Renal cortical epithelial cell (primary cell): ENCODE data around the gene SH3RF3. TPM values are rescaled to one million over a fixed set of nuclear protein-coding genes. Genes with fewer than 3 reads are reported as not detected.

ENCODE experiments used
- DNase-seq: peaks from one replicate; pipeline ENCODE4 v3.0.0-alpha.2; 2011; ENCODE audit warnings: low read depth
- total RNA-seq: library from RNA; depleted of rRNA; stranded (reverse); fragments of >200 nt; gene quantifications from 2 replicates; pipeline ENCODE4 v1.2.3, GENCODE V29; 2014

SH3RF3 gene
- total RNA-seq, 1 donor from 2014 or later: 0.40 TPM

- peak; percentile 58 for DNase-seq
Measured at GRCh38 chr2:109239720-109240119, 110.7 kb downstream of the SH3RF3 start.

- no peak for DNase-seq
Measured at GRCh38 chr2:109242210-109242653, 113.2 kb downstream of the SH3RF3 start.

- peak; percentile 87 for DNase-seq
Measured at GRCh38 chr2:109242654-109243331, 113.8 kb downstream of the SH3RF3 start.

- no peak for DNase-seq
Measured at GRCh38 chr2:109243526-109244303, 114.7 kb downstream of the SH3RF3 start.

DNA sequence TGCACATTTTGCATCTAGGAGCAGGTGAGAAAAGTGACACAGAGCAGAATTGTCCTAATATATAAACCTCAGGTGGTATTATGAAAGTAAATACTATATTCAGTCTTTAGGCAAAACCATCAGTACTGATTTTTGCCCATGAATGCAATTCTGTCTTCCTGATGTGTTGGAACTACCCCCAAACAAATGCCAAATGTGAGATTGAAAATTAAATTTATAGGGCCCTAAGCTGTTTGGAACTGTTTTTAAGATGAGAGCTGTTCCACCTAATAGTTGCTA is 115.2 kb downstream of the SH3RF3 start:
- DNase-seq: no peak

- DNase-seq: no peak
Measured at GRCh38 chr2:109244750-109245382, 115.9 kb downstream of the SH3RF3 start.

GRCh38 chr2:109246176-109246575 is 117.2 kb downstream of the SH3RF3 start:
- DNase-seq: no peak

DNA sequence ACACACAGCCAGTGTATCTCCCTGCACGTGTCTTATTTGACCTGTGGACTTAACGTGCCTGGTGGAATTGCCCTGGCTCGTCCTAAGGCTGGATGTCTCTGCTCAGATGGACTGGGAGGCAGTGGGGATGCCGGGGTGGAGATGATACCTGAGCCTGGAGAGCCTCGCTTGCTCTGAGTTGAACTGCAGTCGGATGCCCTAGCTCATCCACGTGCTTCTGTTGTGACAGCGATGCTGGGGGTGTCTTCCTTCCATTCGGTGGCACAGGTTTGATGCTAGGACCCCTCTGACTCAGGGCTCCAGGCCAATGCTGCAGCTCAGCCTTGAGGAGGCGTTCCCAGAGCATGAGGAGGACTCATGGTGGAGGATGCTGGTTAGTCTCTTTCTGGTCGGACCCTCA is 117.6 kb downstream of the SH3RF3 start:
- no peak for DNase-seq

DNA sequence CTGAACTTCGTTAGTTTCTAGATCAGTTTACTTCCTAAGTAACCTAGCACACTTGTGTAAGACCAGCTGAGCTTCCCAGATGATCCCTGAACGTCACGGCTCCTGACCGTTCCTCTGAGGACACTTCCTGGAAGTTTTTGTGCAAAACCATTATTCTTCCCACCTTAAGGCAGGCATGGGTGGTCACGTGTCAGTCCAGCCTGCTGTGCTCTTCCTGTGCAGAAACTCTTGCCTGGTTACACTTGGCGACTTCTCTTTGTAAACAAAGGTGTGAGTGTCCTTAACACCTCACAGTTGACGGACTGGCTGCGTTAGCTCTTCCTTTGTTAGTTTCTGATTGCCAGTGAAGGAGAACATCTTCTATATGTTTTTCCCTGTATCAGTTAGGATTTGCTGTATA is 118.3 kb downstream of the SH3RF3 start:
- peak; percentile 29 for DNase-seq

DNA sequence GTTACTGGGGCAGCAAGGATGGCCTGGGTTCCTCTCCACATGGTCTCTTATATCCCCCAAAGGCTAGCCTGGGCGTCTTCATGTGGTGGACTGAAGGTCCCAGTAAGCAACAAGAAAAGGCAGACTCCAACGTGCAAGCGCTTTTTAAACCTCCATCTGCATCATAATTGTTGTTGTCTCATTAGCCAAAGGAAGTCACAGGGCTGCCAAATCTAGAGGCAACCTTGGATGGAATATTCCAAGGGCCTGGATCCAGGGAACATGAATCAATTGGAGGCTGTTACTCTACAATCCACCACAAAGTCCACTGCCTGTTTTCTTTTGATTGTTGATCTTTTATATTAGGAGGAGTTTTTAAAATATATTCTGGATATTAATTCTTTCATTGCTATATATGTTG is 118.8 kb downstream of the SH3RF3 start:
- no peak for DNase-seq

- no peak for DNase-seq
Measured at GRCh38 chr2:109248590-109248989, 119.6 kb downstream of the SH3RF3 start.

DNA sequence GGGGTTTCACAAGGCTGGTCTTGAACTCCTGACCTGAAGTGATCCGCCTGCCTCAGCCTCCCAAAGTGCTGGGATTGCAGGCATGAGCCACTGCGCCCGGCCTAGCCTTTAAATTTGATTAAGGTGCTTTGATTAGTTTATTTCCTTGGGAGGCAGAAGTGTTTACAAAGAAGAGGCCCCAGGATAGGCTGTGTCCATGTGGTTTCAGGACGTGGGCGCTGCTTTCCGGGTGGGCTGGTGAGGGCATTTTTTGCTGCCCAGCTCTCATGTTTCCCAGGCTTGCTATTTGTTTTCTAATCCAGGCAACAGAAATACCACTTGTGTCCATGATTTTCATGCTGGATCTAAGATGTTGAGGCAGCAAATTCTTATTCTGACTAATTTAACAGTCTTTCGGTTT is 124.2 kb downstream of the SH3RF3 start:
- no peak for DNase-seq

DNA sequence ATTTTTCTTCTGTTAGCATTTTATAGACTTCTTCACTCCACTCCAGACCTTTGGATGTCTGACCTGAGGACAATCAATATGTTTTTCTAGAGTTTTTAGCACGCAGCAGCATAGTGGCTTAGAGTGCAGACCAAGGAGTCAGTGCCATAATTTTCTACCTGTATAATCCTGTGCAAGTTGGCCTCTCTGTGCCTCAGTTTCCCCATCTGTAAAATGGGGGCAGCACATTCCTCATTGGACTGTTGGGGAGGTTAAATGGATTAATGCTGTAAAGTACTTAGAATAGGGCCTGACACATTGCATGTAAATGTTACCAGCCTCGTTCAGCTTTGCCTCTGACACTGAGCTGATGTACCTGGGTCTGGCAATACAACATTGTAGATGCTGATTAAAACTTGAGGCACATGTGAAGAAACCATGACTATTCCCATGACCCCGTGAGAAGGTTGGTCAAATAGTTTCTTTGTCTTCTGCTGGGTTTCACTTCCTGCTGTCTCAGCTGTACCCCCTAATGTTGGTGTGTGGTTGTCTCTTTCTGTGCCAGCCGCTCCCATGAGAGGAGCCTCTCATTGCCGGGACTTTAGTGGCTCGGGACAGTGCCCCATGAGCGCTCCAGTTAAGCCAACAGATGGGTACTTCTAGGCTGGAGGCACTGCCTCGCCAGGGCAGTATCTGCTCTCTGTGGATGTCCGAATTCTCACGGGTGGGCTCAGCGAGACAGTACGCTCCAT is 125.3 kb downstream of the SH3RF3 start:
- no peak for DNase-seq

- no peak for DNase-seq
Measured at GRCh38 chr2:109255654-109256053, 126.6 kb downstream of the SH3RF3 start.

DNA sequence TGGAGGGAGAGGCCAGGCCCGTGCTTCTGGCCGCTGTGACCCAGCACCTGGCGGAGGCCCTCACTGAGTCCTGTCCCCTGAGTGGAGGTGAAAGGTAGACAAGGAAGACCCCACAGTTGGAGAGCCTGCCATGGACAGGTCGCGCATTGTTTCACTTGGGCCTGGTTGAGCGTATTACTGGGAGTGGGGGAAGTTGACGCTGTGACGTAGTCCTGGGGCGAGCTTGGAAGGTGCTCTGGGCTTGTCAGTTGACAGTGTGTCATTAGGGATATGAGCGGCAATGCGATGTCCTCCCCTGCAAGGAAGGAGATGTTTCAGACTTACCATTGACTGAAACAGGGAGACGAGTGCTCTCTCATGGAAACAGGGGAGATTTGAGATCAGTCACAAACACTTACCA is 127.1 kb downstream of the SH3RF3 start:
- DNase-seq: no peak

- DNase-seq: no peak
Measured at GRCh38 chr2:109256921-109257320, 127.9 kb downstream of the SH3RF3 start.

- no peak for DNase-seq
Measured at GRCh38 chr2:109257653-109258052, 128.6 kb downstream of the SH3RF3 start.

- DNase-seq: no peak
Measured at GRCh38 chr2:109258376-109258775, 129.4 kb downstream of the SH3RF3 start.

GRCh38 chr2:109258905-109259540 is 130.0 kb downstream of the SH3RF3 start:
- no peak for DNase-seq

- DNase-seq: no peak
Measured at GRCh38 chr2:109259671-109260070, 130.7 kb downstream of the SH3RF3 start.

- DNase-seq: no peak
Measured at GRCh38 chr2:109260116-109260855, 131.3 kb downstream of the SH3RF3 start.
